ENCODE results near the gene NDUFB3. TPM values are rescaled to one million over a fixed set of nuclear protein-coding genes. Genes with fewer than 3 reads are reported as not detected.

Gene NDUFB3
- total RNA-seq, 1 experiment from 2014 or later: 151 TPM

DNA sequence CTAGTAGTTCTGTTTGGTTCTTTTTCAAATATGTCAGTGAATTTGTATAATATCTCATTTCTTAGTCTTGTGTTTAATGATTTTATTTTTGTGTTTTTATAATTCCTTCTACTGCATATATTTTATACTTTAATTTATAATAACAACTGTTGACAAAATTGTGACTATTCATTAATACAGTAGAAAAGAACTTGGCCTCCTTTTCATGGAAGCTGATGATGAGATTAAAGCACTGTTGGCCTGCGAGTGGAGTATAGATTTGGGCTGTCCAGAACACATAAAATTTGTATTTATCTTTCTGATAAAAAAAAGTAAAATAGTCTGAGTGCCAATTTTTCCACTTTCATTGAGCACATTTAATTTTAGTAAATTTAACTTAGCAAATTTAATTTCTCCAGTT lies 56.2 kb downstream of the NDUFB3 start:
- DNase-seq (ENCODE audit: low spot score): no peak

GRCh38 chr2:201128933-201129505 lies 57.2 kb downstream of the NDUFB3 start:
- no peak for DNase-seq (ENCODE audit: low spot score)

GRCh38 chr2:201130524-201131186 lies 58.9 kb downstream of the NDUFB3 start:
- DNase-seq (ENCODE audit: low spot score): peak; percentile 60

GRCh38 chr2:201132518-201132917 lies 60.7 kb downstream of the NDUFB3 start:
- no peak for DNase-seq (ENCODE audit: low spot score)

Other genes starting within 250 kb of the NDUFB3 start
- 21.1 and 43.6 TPM in 2 replicates for gene CLK1, start 207.3 kb upstream of the NDUFB3 start, total RNA-seq (2014; rRNA removed; shearing (Covaris generic))
- gene PPIL3, start 182.9 kb upstream of the NDUFB3 start, total RNA-seq (2014; rRNA removed; shearing (Covaris generic)): 61.4 and 83.7 TPM in 2 replicates
- 56.5 and 57.4 TPM in 2 replicates for gene NIF3L1, start 182.6 kb upstream of the NDUFB3 start, total RNA-seq (2014; rRNA removed; shearing (Covaris generic))
- 12.2 and 16.3 TPM in 2 replicates for gene ORC2, start 108.3 kb upstream of the NDUFB3 start, total RNA-seq (2014; rRNA removed; shearing (Covaris generic))
- gene HYCC2, start 330 bp upstream of the NDUFB3 start, total RNA-seq (2014; rRNA removed; shearing (Covaris generic)): 2.2 and 6.1 TPM in 2 replicates
- gene CFLAR, start 44.2 kb downstream of the NDUFB3 start, total RNA-seq (2014; rRNA removed; shearing (Covaris generic)): 11.1 and 16.9 TPM in 2 replicates
- gene CASP10, start 111.1 kb downstream of the NDUFB3 start, total RNA-seq (2014; rRNA removed; shearing (Covaris generic)): 1.0 and 1.2 TPM in 2 replicates
- gene CASP8, start 188.5 kb downstream of the NDUFB3 start, total RNA-seq (2014; rRNA removed; shearing (Covaris generic)): 24.2 and 27.2 TPM in 2 replicates

All from H4 (cell line).